NB4 (cell line): ENCODE data around the gene WDR26.

Source experiments
- CTCF ChIP-seq: IDR thresholded peaks from one replicate; pipeline ENCODE4 v1.5.1; 2012; ENCODE audit warnings: low read depth, low read length
- MYC ChIP-seq: IDR thresholded peaks from 2 replicates; pipeline ENCODE4 v1.6.1; 2011; ENCODE audit warnings: low read depth, low read length
- POLR2A ChIP-seq: IDR thresholded peaks from 2 replicates; pipeline ENCODE4 v1.6.1; 2011; ENCODE audit warnings: mild to moderate bottlenecking; ENCODE audit not compliant: insufficient read length; ENCODE audit errors: extremely low read depth
- TF ChIP-seq, protein P1 (sequence below): IDR thresholded peaks from 2 replicates; pipeline ENCODE4 v1.6.1; 2011; ENCODE audit warnings: low read depth, low read length

DNA sequence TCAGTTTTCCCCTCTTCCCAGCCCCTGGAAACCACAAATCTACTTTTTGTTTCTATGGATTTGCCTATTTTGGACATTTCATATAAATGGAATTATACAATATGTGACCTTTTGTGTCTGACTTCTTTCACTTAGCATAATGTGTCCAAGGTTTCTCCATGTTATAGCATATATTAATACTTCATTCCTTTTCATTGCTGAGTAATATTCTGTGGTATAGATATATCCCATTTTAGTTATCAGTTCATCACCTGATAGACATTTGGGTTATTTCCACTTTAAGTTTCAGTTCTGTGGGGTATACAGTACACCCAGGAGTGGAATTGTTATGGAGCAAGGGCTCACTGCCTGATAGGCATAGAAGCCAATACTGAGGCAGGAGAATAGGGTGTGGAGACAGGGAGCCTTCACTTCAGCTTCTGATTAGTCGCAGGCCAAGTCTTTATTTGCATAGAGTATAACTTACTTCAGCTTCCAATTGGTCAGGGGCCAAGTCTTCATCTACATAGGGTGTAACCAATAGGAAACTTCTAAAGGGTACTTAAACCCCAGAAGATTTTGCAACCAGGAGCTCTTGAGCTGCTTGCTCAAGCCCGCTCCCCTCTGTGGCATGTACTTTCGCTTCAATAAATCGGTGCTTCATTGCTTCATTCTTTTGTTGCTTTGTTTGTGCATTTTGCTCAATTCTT lies 96.3 kb downstream of the WDR26 start:
- TF ChIP-seq CTCF = no peak
- TF ChIP-seq MYC = no peak
- TF ChIP-seq POLR2A = no peak
- TF ChIP-seq, protein P1, sequence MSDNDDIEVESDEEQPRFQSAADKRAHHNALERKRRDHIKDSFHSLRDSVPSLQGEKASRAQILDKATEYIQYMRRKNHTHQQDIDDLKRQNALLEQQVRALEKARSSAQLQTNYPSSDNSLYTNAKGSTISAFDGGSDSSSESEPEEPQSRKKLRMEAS = no peak
